Heart left ventricle (tissue), 13 donors: ENCODE measurements around the gene MAP3K5.

Experiments used
- POLR2A ChIP-seq, 2 donors: fragments of 450-650 bp; IDR thresholded peaks; one replicate each; pipeline ENCODE4 v1.6.1; 2017; ENCODE audit warnings: antibody characterized with exemption in 2 of 2, mild to moderate bottlenecking in 2 of 2, moderate library complexity in 2 of 2
- TF ChIP-seq, protein P1 (sequence below), 12 donors: fragments of 200-600 bp; sonication (generic) in 4 of 12; IDR thresholded peaks; one replicate each; pipeline versions ENCODE4 v1.5.0 to v1.8.0; 2018 to 2022; ENCODE audit warnings: antibody characterized with exemption in 12 of 12, mild to moderate bottlenecking in 5 of 12
- donor health status: ischemic (EF 13 %, LVEDD 7.1; RV severe dilation, severe dysfunction).
- donor health status: DM: no; HTN: yes; CAD: no.
- donor health status: DM: no; HTN: no; CAD: no.
- donor health status: ischemic (EF 25% LVEDD 6.9; RV normal size, moderate dysfunction).
- donor health status: ischemic (EF 25% LVEDD 5.7; RV mildly dilated, moderate dysfunction).
- donor health status: ischemic (EF 35%, LVEDD 5.7; RV mildly dilated, moderate dysfunction).
- donor health status: nonischemic (EF 11% LVEDD 7.7; RV severe dilation, severe dysfunction).
- donor health status: DM: yes; HTN: yes; CAD: no.
- donor health status: PGD.
- donor health status: ischemic (EF 29% LVEDD 5.4; RV normal size, mild dysfunction).
- donor health status: nonischemic (EF 23%, LVEDD 6.1; RV moderate dilation, normal function).

DNA sequence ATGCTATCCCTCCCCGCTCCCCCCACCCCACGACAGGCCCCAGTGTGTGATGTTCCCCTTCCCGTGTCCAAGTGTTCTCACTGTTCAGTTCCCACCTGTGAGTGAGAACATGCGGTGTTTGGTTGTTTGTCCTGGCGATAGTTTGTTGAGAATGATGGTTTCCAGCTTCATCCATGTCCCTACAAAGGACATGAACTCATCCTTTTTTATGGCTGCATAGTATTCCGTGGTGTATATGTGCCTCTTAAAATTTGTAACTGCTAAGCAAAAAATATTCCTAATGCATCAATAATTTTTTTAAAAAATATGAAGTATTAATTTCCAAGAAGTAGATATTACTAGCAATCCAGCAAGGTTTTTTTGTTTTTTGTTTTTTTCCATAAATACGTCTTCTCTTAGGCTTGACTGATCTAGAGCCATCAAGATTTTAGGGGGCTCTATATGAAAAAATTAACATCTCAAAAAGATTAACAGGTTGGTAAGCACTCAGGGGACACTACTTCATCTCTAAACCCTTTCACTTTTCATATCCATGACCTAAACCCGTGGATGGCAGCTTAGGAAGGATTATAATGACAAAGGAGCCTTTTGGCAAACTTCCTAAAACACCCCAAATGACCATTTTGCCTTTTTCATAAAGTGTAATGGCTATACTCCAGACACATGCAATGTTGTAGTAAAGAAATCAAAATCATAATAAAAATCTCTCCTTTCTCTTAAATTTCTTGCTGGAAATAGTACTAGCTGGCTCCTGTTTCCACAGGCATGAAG, 256.2 kb downstream of the MAP3K5 start:
- TF ChIP-seq, protein P1, sequence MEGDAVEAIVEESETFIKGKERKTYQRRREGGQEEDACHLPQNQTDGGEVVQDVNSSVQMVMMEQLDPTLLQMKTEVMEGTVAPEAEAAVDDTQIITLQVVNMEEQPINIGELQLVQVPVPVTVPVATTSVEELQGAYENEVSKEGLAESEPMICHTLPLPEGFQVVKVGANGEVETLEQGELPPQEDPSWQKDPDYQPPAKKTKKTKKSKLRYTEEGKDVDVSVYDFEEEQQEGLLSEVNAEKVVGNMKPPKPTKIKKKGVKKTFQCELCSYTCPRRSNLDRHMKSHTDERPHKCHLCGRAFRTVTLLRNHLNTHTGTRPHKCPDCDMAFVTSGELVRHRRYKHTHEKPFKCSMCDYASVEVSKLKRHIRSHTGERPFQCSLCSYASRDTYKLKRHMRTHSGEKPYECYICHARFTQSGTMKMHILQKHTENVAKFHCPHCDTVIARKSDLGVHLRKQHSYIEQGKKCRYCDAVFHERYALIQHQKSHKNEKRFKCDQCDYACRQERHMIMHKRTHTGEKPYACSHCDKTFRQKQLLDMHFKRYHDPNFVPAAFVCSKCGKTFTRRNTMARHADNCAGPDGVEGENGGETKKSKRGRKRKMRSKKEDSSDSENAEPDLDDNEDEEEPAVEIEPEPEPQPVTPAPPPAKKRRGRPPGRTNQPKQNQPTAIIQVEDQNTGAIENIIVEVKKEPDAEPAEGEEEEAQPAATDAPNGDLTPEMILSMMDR (IDR thresholded peaks at IDR 0.05), result no peak
- no peak for TF ChIP-seq POLR2A (IDR thresholded peaks at IDR 0.05)
